Neuronal stem cell (in vitro differentiated cells): ENCODE results near the gene CNTFR.

ENCODE experiments used
- DNase-seq: peaks from one replicate; pipeline ENCODE4 v3.0.0-alpha.2; 2013; ENCODE audit warnings: low spot score
- H2AFZ ChIP-seq: one replicate; pipeline ENCODE4 v1.6.1; 2013; ENCODE audit warnings: mild to moderate bottlenecking, low read length, inconsistent platforms
- H2AK5ac ChIP-seq: 2 replicates; pipeline ENCODE4 v1.6.1; 2013; ENCODE audit warnings: low read depth, mild to moderate bottlenecking, inconsistent platforms, low read length, moderate library complexity, mixed read lengths
- H2BK120ac ChIP-seq: 2 replicates; pipeline ENCODE4 v1.6.1; 2013; ENCODE audit warnings: low read depth, mild to moderate bottlenecking, inconsistent platforms, low read length, moderate library complexity, mixed read lengths
- H2BK12ac ChIP-seq: one replicate; pipeline ENCODE4 v1.6.1; 2013; ENCODE audit warnings: low read length, inconsistent platforms
- H2BK15ac ChIP-seq: 2 replicates; pipeline ENCODE4 v1.6.1; 2013; ENCODE audit warnings: mild to moderate bottlenecking, low read length, inconsistent platforms, mixed read lengths
- H2BK5ac ChIP-seq: one replicate; pipeline ENCODE4 v1.6.1; 2013; ENCODE audit warnings: inconsistent platforms, mild to moderate bottlenecking, low read length, moderate library complexity
- H3K14ac ChIP-seq: one replicate; pipeline ENCODE4 v1.6.1; 2013; ENCODE audit warnings: low read length, inconsistent platforms
- H3K18ac ChIP-seq: 2 replicates; pipeline ENCODE4 v1.6.1; 2013; ENCODE audit warnings: low read length, inconsistent platforms
- H3K23ac ChIP-seq: 2 replicates; pipeline ENCODE4 v1.6.1; 2013; ENCODE audit warnings: low read depth, mild to moderate bottlenecking, mixed read lengths, low read length, inconsistent platforms; ENCODE audit not compliant: poor library complexity
- H3K27ac ChIP-seq: replicated peaks from 3 replicates; pipeline ENCODE4 v1.5.1; 2013; ENCODE audit warnings: low read length, inconsistent platforms
- H3K27me3 ChIP-seq, 3 experiments: 2 replicates each; pipeline ENCODE4 v1.6.1; 2013; ENCODE audit warnings: low read length in 3 of 3, mild to moderate bottlenecking in 2 of 3, inconsistent platforms in 1 of 3, low read depth in 1 of 3, mixed read lengths in 1 of 3, moderate library complexity in 1 of 3; ENCODE audit not compliant: control insufficient read depth in 3 of 3, insufficient read depth in 3 of 3
- H3K36me3 ChIP-seq, 2 donors: replicated peaks in 1 of 2; 2 replicates each; pipeline ENCODE4 v1.6.1; 2013; ENCODE audit warnings: low read length in 2 of 2; ENCODE audit not compliant: control insufficient read depth in 2 of 2, insufficient read depth in 2 of 2
- H3K4ac ChIP-seq: 2 replicates; pipeline ENCODE4 v1.6.1; 2013; ENCODE audit warnings: inconsistent platforms, mild to moderate bottlenecking, low read length, moderate library complexity
- H3K4me1 ChIP-seq, 2 donors: 1 replicate in 1 of 2; 2 replicates in 1 of 2; pipeline ENCODE4 v1.6.1; 2013; ENCODE audit warnings: low read length in 2 of 2, low read depth in 1 of 2; ENCODE audit not compliant: control insufficient read depth in 2 of 2, insufficient read depth in 1 of 2
- H3K4me2 ChIP-seq: one replicate; pipeline ENCODE4 v1.6.1; 2013; ENCODE audit warnings: mild to moderate bottlenecking, low read length, inconsistent platforms; ENCODE audit not compliant: insufficient read depth, poor library complexity, severe bottlenecking
- H3K4me3 ChIP-seq, 2 donors: 2 replicates each; pipeline ENCODE4 v1.5.1; 2013; ENCODE audit warnings: low read length in 2 of 2, mild to moderate bottlenecking in 2 of 2, inconsistent platforms in 1 of 2, moderate library complexity in 1 of 2
- H3K79me1 ChIP-seq: one replicate; pipeline ENCODE4 v1.6.1; 2013; ENCODE audit warnings: low read depth, mild to moderate bottlenecking, inconsistent platforms, low read length, moderate library complexity
- H3K9ac ChIP-seq: one replicate; pipeline ENCODE4 v1.6.1; 2013; ENCODE audit warnings: mild to moderate bottlenecking, low read depth, low read length, inconsistent platforms; ENCODE audit not compliant: poor library complexity
- H3K9me3 ChIP-seq, 2 donors: replicated peaks in 1 of 2; 2 replicates each; pipeline versions ENCODE3 to v1.6.1; 2013; ENCODE audit warnings: low read length in 2 of 2, mild to moderate bottlenecking in 2 of 2, inconsistent platforms in 1 of 2, low read depth in 1 of 2, mixed read lengths in 1 of 2, moderate library complexity in 1 of 2; ENCODE audit not compliant: control insufficient read depth in 2 of 2, insufficient read depth in 1 of 2
- H4K8ac ChIP-seq: one replicate; pipeline ENCODE4 v1.6.1; 2013; ENCODE audit warnings: low read depth, mild to moderate bottlenecking, inconsistent platforms, low read length, moderate library complexity
- H4K91ac ChIP-seq: one replicate; pipeline ENCODE4 v1.6.1; 2013; ENCODE audit warnings: low read length, low read depth, mild to moderate bottlenecking, inconsistent platforms; ENCODE audit not compliant: poor library complexity
- whole genome bisulfite sequencing, 2 donors: extraction: QIAGEN DNeasy Blood & Tissue Kit; methylation state at CpG; one replicate each; pipeline ENCODE4 v1.1.7; 2013; ENCODE audit warnings: missing lambda C conversion rate in 2 of 2, mixed read lengths in 1 of 2; ENCODE audit not compliant: insufficient read length in 2 of 2, insufficient replicate concordance in 1 of 2; ENCODE audit errors: extremely low coverage in 2 of 2; 5-methylcytosine and 5-hydroxymethylcytosine counted together

CNTFR gene

DNA sequence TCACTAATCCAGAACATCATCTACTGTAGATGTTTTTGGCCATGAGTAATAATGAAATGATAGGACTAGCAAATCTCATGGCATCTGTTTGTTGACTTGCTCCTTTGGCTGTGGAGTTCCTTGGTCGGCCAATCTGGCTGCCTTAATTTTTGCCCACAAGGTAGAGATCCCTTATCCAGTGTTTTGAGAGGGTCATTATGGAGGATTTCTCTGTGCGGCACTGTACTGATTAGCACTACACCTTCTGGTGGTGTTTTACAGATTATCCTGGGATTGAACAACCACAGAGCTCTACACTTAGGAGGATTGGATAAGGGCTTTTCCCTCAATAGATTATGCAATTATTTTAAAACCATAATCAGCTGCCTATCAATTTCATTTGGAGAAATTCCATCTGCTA lies 63.5 kb downstream of the CNTFR start:
- H3K9ac ChIP-seq, result no peak overlapping the region
- H3K4me1 ChIP-seq, result peaks cover 7 to 11% of the 10 kb centered on the region in 2 donors
- H4K8ac ChIP-seq, result no peak overlapping the region
- H2BK15ac ChIP-seq, result no peak overlapping the region
- H2BK12ac ChIP-seq, result no peak overlapping the region
- no peak overlapping the region for H3K4me3 ChIP-seq
- H3K14ac ChIP-seq, result no peak overlapping the region
- H4K91ac ChIP-seq, result no peak overlapping the region
- DNase-seq, result no peak
- no peak overlapping the region for H3K23ac ChIP-seq
- peaks cover 0 to 16% (median 6%) of the 10 kb centered on the region in 3 experiments for H3K27me3 ChIP-seq
- WGBS, 2 donors, result no CpG with 5 or more reads among the region's 2 CpGs
- H3K79me1 ChIP-seq, result no peaks in the 10 kb centered on the region
- no peak overlapping the region for H2BK120ac ChIP-seq
- H2BK5ac ChIP-seq, result no peak overlapping the region
- H3K36me3 ChIP-seq, result no peaks in the 10 kb centered on the region
- no peak overlapping the region for H2AFZ ChIP-seq
- H3K4ac ChIP-seq, result no peak overlapping the region
- no peak overlapping the region for H3K18ac ChIP-seq
- H3K27ac ChIP-seq, result no peak overlapping the region
- no peak overlapping the region for H3K4me2 ChIP-seq
- H2AK5ac ChIP-seq, result no peak overlapping the region
- no peaks in the 10 kb centered on the region for H3K9me3 ChIP-seq

DNA sequence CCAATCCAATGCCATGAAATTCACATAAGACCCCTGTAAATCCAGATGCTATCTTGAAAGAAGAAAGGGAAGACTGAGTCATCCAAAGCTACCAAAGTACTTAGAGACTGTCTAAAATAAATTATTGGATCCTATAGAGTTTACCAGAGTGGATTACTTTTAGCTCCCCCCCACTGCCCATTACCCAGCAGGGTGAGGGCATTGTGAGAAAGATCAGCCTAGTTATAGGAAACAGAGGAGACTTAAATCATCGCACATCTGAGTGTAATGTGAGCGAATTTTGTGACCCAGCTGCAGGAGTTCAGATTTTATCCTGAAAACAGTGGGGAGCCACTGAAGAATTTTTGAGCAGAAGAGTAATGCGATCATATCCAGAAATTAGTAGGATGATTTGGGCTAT lies 65.2 kb downstream of the CNTFR start:
- H3K4me3 ChIP-seq, result no peak overlapping the region
- no peak overlapping the region for H3K27ac ChIP-seq
- no peak overlapping the region for H2BK15ac ChIP-seq
- no peaks in the 10 kb centered on the region for H3K9me3 ChIP-seq
- H4K8ac ChIP-seq, result no peak overlapping the region
- H4K91ac ChIP-seq, result no peak overlapping the region
- H2AK5ac ChIP-seq, result no peak overlapping the region
- no peak overlapping the region for H3K14ac ChIP-seq
- no peak overlapping the region for H3K4ac ChIP-seq
- H3K18ac ChIP-seq, result no peak overlapping the region
- H2BK12ac ChIP-seq, result no peak overlapping the region
- peaks cover 0 to 16% (median 6%) of the 10 kb centered on the region in 3 experiments for H3K27me3 ChIP-seq
- H3K79me1 ChIP-seq, result no peaks in the 10 kb centered on the region
- WGBS, 2 donors, result no CpG with 5 or more reads among the region's 3 CpGs
- H3K4me2 ChIP-seq, result no peak overlapping the region
- no peak for DNase-seq
- H3K23ac ChIP-seq, result no peak overlapping the region
- no peaks in the 10 kb centered on the region for H3K36me3 ChIP-seq
- H2AFZ ChIP-seq, result no peak overlapping the region
- H2BK5ac ChIP-seq, result no peak overlapping the region
- no peak overlapping the region for H3K9ac ChIP-seq
- H2BK120ac ChIP-seq, result no peak overlapping the region
- H3K4me1 ChIP-seq, result peaks cover 7 to 11% of the 10 kb centered on the region in 2 donors

DNA sequence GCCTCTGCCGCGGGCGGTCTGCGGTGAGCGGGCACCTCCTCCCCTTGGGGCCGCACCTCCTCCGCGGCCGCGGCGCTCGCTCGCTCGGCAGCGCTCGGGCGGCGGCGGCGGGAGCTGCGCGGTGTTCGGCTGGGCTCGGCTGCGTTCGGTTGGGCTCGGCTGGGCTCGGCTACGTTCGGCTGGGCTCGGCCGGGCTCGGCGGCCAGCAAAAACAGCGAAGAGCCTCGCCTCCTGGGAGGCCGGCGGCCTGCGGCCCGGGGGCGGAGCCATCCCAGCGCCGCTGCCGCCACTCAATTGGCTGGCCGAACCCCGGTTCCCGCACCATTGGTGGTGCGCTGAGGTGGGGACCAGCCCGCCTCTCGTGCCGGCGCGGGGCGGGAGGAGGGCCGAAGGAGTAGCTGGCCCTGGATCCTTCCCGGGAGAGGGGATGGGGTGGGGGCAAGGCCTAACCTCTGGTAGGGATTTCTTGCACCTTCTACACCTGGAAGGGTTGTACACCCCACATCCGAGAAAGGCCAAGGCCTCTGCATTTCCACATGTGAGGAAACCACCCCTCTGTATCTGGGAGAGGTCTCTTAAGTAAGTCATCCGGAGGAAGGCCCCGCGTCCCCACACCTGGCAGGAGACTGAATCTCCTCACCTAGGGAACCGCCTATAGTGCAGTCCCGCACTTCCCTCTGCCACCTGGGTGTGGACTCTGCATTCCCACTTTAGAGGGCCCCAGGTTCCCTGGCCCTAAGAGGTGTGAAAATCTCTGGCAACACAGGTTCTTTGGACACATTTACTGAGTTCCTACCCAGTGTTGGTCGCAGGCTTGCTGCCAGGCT lies 66.3 kb downstream of the CNTFR start, which contains the start of gene ENHO:
Gene ENHO (minus strand): TSS at position 20 of the 827 bp plus-strand sequence. CDS start 1,295 bp downstream, outside the sequence.
- H3K27ac ChIP-seq, result no peak within 1 kb of the TSS
- H2BK120ac ChIP-seq, result peak within 1 kb of the TSS; percentile 1
- peak within 1 kb of the TSS; percentile 96 for H3K4me2 ChIP-seq
- peak within 1 kb of the TSS; percentile 76 for H2AK5ac ChIP-seq
- H3K23ac ChIP-seq, result peak within 1 kb of the TSS; percentile 32
- H3K18ac ChIP-seq, result peak within 1 kb of the TSS; percentile 97
- WGBS, 2 donors, result no CpG with 5 or more reads among the region's 63 CpGs
- H4K8ac ChIP-seq, result no peak within 1 kb of the TSS
- peak within 1 kb of the TSS; percentile 82 for H3K9ac ChIP-seq
- peak within 1 kb of the TSS; percentile 57 to 82 for H3K4me3 ChIP-seq
- no peaks in the 10 kb centered on the region for H3K36me3 ChIP-seq
- peak within 1 kb of the TSS; percentile 67 for H3K14ac ChIP-seq
- peaks cover 0 to 16% (median 6%) of the 10 kb centered on the region in 3 experiments for H3K27me3 ChIP-seq
- H2BK5ac ChIP-seq, result peak within 1 kb of the TSS; percentile 19
- peak within 1 kb of the TSS; percentile 64 for H2BK12ac ChIP-seq
- no peaks in the 10 kb centered on the region for H3K79me1 ChIP-seq
- no peak within 1 kb of the TSS for H3K4ac ChIP-seq
- H4K91ac ChIP-seq, result no peak within 1 kb of the TSS
- peak; percentile 93 for DNase-seq
- no peaks in the 10 kb centered on the region for H3K9me3 ChIP-seq
- H2BK15ac ChIP-seq, result peak within 1 kb of the TSS; percentile 42
- H3K4me1 ChIP-seq, result peaks cover 7 to 11% of the 10 kb centered on the region in 2 donors
- peak within 1 kb of the TSS; percentile 98 for H2AFZ ChIP-seq

DNA sequence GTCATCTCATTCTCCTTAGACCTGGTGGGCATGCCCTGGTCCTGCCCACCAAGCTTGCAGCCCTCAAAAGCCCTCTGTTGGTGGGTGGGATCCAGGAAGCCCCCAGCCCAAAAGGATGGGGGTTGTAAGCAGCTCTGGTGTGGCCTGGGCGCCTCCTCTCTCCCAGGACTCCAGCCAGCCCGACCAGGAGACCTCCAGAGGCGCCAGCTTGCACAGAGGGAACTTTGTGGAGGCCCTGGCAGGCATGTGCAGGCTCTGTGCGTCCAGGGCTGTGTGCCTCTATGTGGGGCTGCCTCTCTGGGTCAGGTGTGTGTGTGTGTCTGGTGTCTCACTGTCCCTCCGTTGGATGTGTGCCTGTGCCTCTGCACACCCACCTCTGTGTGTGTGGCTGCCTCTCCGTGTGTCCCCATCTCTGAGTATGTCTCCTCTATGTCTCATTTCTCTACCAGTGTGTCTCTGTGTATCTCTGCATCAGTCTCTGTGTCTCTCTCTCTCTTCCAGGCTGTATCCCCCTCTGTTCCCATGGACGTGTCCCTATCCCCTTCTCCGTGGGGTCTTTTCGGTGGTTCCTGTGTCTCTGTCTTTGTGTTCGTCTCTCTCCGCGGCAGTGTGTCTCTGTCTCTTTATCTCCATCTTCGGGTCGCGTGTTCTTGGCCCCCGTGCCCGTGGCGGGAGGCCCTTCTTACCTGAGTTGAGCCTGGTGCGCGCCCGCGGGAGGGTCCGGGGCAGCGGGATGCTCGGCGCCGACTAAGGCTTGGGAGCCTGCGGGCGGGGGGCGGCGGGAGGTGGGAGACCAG lies 67.2 kb downstream of the CNTFR start:
- H2AFZ ChIP-seq, result peak overlapping the region; percentile 98
- H3K4ac ChIP-seq, result no peak overlapping the region
- peak overlapping the region; percentile 1 for H2BK120ac ChIP-seq
- peak overlapping the region; percentile 57 to 82 for H3K4me3 ChIP-seq
- H4K8ac ChIP-seq, result no peak overlapping the region
- peak overlapping the region; percentile 82 for H3K9ac ChIP-seq
- no peak for DNase-seq
- no peaks in the 10 kb centered on the region for H3K36me3 ChIP-seq
- peak overlapping the region; percentile 76 for H2AK5ac ChIP-seq
- H3K14ac ChIP-seq, result peak overlapping the region; percentile 67
- H2BK15ac ChIP-seq, result no peak overlapping the region
- peaks cover 7 to 11% of the 10 kb centered on the region in 2 donors for H3K4me1 ChIP-seq
- H4K91ac ChIP-seq, result no peak overlapping the region
- no peak overlapping the region for H2BK12ac ChIP-seq
- peak overlapping the region; percentile 97 for H3K18ac ChIP-seq
- H3K27me3 ChIP-seq, result peaks cover 0 to 16% (median 6%) of the 10 kb centered on the region in 3 experiments
- H3K27ac ChIP-seq, result no peak overlapping the region
- no peaks in the 10 kb centered on the region for H3K79me1 ChIP-seq
- no CpG with 5 or more reads among the region's 31 CpGs for WGBS, 2 donors
- peak overlapping the region; percentile 19 for H2BK5ac ChIP-seq
- H3K9me3 ChIP-seq, result no peaks in the 10 kb centered on the region
- peak overlapping the region; percentile 32 for H3K23ac ChIP-seq
- peak overlapping the region; percentile 96 for H3K4me2 ChIP-seq
